Ishikawa (cell line): ENCODE results near the gene GPATCH2L.

Experiments used
- CEBPB ChIP-seq: IDR thresholded peaks from 2 replicates; pipeline ENCODE4 v1.6.1; 2012
- EP300 ChIP-seq: IDR thresholded peaks from 2 replicates; pipeline ENCODE4 v1.6.1; 2012; ENCODE audit warnings: borderline replicate concordance
- FOXM1 ChIP-seq: IDR thresholded peaks from 2 replicates; pipeline ENCODE4 v1.6.1; 2012; ENCODE audit warnings: low read depth, borderline replicate concordance
- MAX ChIP-seq: IDR thresholded peaks from 2 replicates; pipeline ENCODE4 v1.6.1; 2012
- NFIC ChIP-seq: IDR thresholded peaks from 2 replicates; pipeline ENCODE4 v1.6.1; 2012
- REST ChIP-seq: IDR thresholded peaks from 2 replicates; pipeline ENCODE4 v1.6.1; 2012; ENCODE audit warnings: low read depth, mild to moderate bottlenecking
- TEAD4 ChIP-seq: IDR thresholded peaks from 2 replicates; pipeline ENCODE4 v1.6.1; 2012
- ZBTB7A ChIP-seq: IDR thresholded peaks from 2 replicates; pipeline ENCODE4 v1.6.1; 2012; ENCODE audit warnings: low read depth
- TF ChIP-seq, protein P1 (sequence below): IDR thresholded peaks from 2 replicates; pipeline ENCODE4 v1.6.1; 2012

DNA sequence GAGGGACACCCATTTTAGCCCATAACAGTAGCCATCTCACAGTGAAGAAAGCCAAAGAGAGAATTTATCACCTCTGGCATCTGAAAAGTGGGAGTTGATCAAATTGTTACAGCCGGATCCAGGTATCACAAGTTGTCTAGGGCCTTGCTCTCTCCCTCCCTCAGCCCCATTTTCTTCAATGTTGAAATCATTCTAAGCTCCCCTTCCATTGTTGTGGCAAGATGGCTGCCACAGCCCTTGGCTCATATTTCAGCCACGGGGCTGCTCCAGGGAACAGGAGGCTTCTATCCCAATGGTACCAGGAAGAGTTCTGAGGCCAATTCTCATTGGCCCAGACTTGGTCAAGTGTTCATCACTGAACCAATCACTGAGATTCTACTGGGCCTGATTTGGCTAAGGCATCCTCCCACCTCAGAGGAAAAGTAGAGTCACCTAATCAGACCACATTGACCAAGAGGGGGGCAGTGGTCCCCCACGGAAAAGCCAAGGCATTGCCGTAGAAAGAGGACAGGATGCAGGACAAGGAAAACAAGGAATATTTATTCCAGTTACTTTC is 106.2 kb downstream of the GPATCH2L start:
- TF ChIP-seq EP300 = no peak
- TF ChIP-seq TEAD4 = no peak
- TF ChIP-seq CEBPB = no peak
- no peak for TF ChIP-seq REST
- TF ChIP-seq MAX = no peak
- TF ChIP-seq FOXM1 = no peak
- TF ChIP-seq, protein P1, sequence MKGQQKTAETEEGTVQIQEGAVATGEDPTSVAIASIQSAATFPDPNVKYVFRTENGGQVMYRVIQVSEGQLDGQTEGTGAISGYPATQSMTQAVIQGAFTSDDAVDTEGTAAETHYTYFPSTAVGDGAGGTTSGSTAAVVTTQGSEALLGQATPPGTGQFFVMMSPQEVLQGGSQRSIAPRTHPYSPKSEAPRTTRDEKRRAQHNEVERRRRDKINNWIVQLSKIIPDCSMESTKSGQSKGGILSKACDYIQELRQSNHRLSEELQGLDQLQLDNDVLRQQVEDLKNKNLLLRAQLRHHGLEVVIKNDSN = no peak
- no peak for TF ChIP-seq NFIC
- no peak for TF ChIP-seq ZBTB7A
